ENCODE results near the gene TATDN2. TPM values are rescaled to one million over a fixed set of nuclear protein-coding genes. Genes with fewer than 3 reads are reported as not detected.
"Not testable (repeated sequence)": the region's sequence is repeated elsewhere in the genome, so short reads cannot be mapped to it uniquely, and the experiment has no call there.

The TATDN2 gene
- total RNA-seq, 2 donors from 2014 or later = 9.8 to 14.3 TPM

- DNase-seq (ENCODE audit: low spot score) = no peak
- H3K36me3 ChIP-seq = peaks cover 34% of the 10 kb centered on the region
Observed at GRCh38 chr3:10268116-10268515, 19.9 kb downstream of the TATDN2 start.

GRCh38 chr3:10268930-10269329, 20.7 kb downstream of the TATDN2 start:
- no peaks in the 10 kb centered on the region for H3K27me3 ChIP-seq
- TF ChIP-seq CTCF (IDR thresholded peaks at IDR 0.05) = no peak
- no peaks in the 10 kb centered on the region for H3K9me3 ChIP-seq
- H3K36me3 ChIP-seq = peaks cover 34% of the 10 kb centered on the region
- H3K4me3 ChIP-seq = no peak overlapping the region
- H3K4me1 ChIP-seq = peaks cover 0 to 8% of the 10 kb centered on the region in 2 donors
- no peak overlapping the region for H3K27ac ChIP-seq
- no peak for DNase-seq (ENCODE audit: low spot score)

More at GRCh38 chr3:10268116-10268515, 19.9 kb downstream of the TATDN2 start:
- TF ChIP-seq CTCF (IDR thresholded peaks at IDR 0.05) = no peak
- no peaks in the 10 kb centered on the region for H3K27me3 ChIP-seq
- H3K4me3 ChIP-seq = no peak overlapping the region
- H3K4me1 ChIP-seq = peaks cover 0 to 5% of the 10 kb centered on the region in 2 donors
- no peaks in the 10 kb centered on the region for H3K9me3 ChIP-seq
- H3K27ac ChIP-seq = no peak overlapping the region

- Histone ChIP-seq H3K27ac (no peak overlapping the region), H3K27me3 (no peaks in the 10 kb centered on the region), H3K9me3 (no peaks in the 10 kb centered on the region), H3K4me1 (peaks cover 0 to 11% of the 10 kb centered on the region in 2 donors), H3K36me3 (peaks cover 34% of the 10 kb centered on the region), H3K4me3 (no peak overlapping the region)
- DNase-seq (ENCODE audit: low spot score) = no peak
- no peak for TF ChIP-seq CTCF (IDR thresholded peaks at IDR 0.05)
Observed at GRCh38 chr3:10269443-10269842, 21.2 kb downstream of the TATDN2 start.

DNA sequence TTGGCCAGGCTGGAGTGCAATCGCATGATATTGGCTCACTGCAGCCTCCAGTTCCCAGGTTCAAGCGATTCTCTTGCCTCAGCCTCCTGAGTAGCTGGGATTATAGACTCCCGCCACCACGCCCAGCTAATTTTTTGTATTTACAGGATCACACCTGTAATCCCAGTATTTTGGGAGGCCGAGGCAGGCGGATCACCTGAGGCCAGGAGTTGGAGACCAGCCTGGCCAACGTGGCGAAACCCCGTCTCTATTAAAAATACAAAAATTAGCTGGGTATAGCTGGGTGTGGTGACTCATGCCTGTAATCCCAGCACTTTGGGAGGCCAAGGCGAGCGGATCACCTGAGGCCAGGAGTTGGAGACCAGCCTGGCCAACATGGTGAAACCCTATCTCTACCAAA, 24.2 kb downstream of the TATDN2 start:
- DNase-seq (ENCODE audit: low spot score); H3K9me3 ChIP-seq; H3K27me3 ChIP-seq; H3K4me3 ChIP-seq; H3K27ac ChIP-seq: not testable (repeated sequence)
- Histone ChIP-seq H3K4me1 (peaks cover 0 to 12% of the 10 kb centered on the region in 2 donors), H3K36me3 (peaks cover 50% of the 10 kb centered on the region)

- Histone ChIP-seq H3K27ac (no peak overlapping the region), H3K4me1 (peaks cover 0 to 12% of the 10 kb centered on the region in 2 donors), H3K36me3 (peaks cover 55% of the 10 kb centered on the region), H3K9me3 (no peaks in the 10 kb centered on the region), H3K27me3 (no peaks in the 10 kb centered on the region), H3K4me3 (no peak overlapping the region)
- DNase-seq (ENCODE audit: low spot score) = no peak
- TF ChIP-seq CTCF (IDR thresholded peaks at IDR 0.05) = no peak
Observed at GRCh38 chr3:10272977-10273376, 24.7 kb downstream of the TATDN2 start.

DNA sequence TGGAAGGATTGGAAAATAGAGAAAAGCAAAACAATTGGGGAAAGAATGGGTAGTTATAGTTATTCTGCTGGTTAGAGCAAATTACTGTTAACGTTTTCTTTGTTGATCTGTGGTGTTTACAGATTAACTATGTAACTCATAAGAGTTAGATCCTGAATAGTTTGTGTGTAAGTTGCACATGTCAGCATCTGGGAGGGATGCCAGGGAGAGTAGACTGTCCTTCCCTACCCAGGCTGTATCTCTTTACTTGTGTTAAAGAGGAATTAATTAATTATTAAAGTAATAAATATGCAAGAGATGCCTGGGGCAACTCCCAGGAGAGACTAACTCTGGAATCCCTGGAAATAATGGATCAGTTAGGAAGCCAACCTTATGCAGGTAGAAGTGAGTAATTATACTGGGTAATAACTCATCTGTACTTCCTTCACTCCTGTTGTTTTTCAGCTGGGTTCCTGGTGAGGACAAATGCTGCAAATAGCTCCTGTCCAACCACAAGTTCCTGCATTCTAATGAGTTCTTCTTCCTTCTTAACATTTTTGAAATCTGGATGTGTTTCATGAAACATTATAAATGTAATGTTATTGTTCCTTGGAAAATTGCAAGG, 25.5 kb downstream of the TATDN2 start:
- no peak overlapping the region for H3K27ac ChIP-seq
- DNase-seq (ENCODE audit: low spot score) = no peak
- no peak for TF ChIP-seq CTCF (IDR thresholded peaks at IDR 0.05)
- H3K36me3 ChIP-seq = peaks cover 63% of the 10 kb centered on the region
- H3K4me3 ChIP-seq = no peak overlapping the region
- H3K9me3 ChIP-seq = no peaks in the 10 kb centered on the region
- peaks cover 0 to 12% of the 10 kb centered on the region in 2 donors for H3K4me1 ChIP-seq
- no peaks in the 10 kb centered on the region for H3K27me3 ChIP-seq
